HepG2 (cell line): Measurements from ENCODE around the gene PCARE. TPM values are rescaled to one million over a fixed set of nuclear protein-coding genes. Genes with fewer than 3 reads are reported as not detected.

ENCODE experiments used
- BCL3 ChIP-seq: sonication (generic); formaldehyde crosslinking; IDR thresholded peaks from 2 replicates; pipeline ENCODE4 v1.5.1; 2020; ENCODE audit warnings: mild to moderate bottlenecking, missing genetic modification reagents, moderate library complexity
- CC2D1A ChIP-seq: sonication (generic); formaldehyde crosslinking; IDR thresholded peaks from 2 replicates; pipeline ENCODE4 v1.8.1; 2023; ENCODE audit warnings: mild to moderate bottlenecking, missing genetic modification reagents
- CHCHD3 ChIP-seq: sonication (generic); formaldehyde crosslinking; IDR thresholded peaks from 2 replicates; pipeline ENCODE4 v1.8.0; 2022; ENCODE audit warnings: mild to moderate bottlenecking, missing genetic modification reagents, moderate library complexity
- EP300 ChIP-seq, 3 experiments: sonication (generic) in 1 of 3; formaldehyde crosslinking in 1 of 3; IDR thresholded peaks; 2 replicates each; pipeline versions ENCODE4 v1.5.1 to v1.6.1; 2011 to 2020; ENCODE audit warnings: low read depth in 2 of 3, low read length in 2 of 3, borderline replicate concordance in 1 of 3, improper control_type of control experiment in 1 of 3, mild to moderate bottlenecking in 1 of 3, missing genetic modification reagents in 1 of 3, moderate library complexity in 1 of 3
- ETS1 ChIP-seq: sonication (generic); formaldehyde crosslinking; IDR thresholded peaks from 2 replicates; pipeline ENCODE4 v1.4.0; 2020; ENCODE audit warnings: missing genetic modification reagents
- GMEB2 ChIP-seq: IDR thresholded peaks from 2 replicates; pipeline ENCODE4 v1.6.1; 2016; ENCODE audit warnings: missing biosample characterization, missing genetic modification reagents, low read depth
- HNRNPL ChIP-seq: fragments of 200-400 bp; formaldehyde crosslinking; IDR thresholded peaks from 2 replicates; pipeline ENCODE4 v1.6.1; 2017; ENCODE audit warnings: mild to moderate bottlenecking, low read depth, low read length
- JUND ChIP-seq: sonication (generic); formaldehyde crosslinking; IDR thresholded peaks from 2 replicates; pipeline ENCODE4 v1.8.0; 2022; ENCODE audit warnings: mild to moderate bottlenecking, missing genetic modification reagents
- PREB ChIP-seq: sonication (generic); formaldehyde crosslinking; IDR thresholded peaks from 2 replicates; pipeline ENCODE4 v1.4.0; 2020; ENCODE audit warnings: missing genetic modification reagents
- SKI ChIP-seq: fragments of 450-650 bp; IDR thresholded peaks from one replicate; pipeline ENCODE4 v1.6.1; 2018; ENCODE audit warnings: mild to moderate bottlenecking; ENCODE audit not compliant: partially characterized antibody
- ZNF121 ChIP-seq: sonication (generic); formaldehyde crosslinking; IDR thresholded peaks from 2 replicates; pipeline ENCODE4 v1.5.0; 2020; ENCODE audit warnings: mild to moderate bottlenecking, missing genetic modification reagents
- ZNF275 ChIP-seq: sonication (generic); formaldehyde crosslinking; IDR thresholded peaks from 2 replicates; pipeline ENCODE4 v1.8.0; 2022; ENCODE audit warnings: missing genetic modification reagents, mild to moderate bottlenecking, inconsistent platforms, borderline replicate concordance
- ZNF337 ChIP-seq: sonication (generic); formaldehyde crosslinking; IDR thresholded peaks from 2 replicates; pipeline ENCODE4 v1.5.1; 2020; ENCODE audit warnings: missing genetic modification reagents, low read depth, mild to moderate bottlenecking, borderline replicate concordance
- ZNF552 ChIP-seq: sonication (generic); formaldehyde crosslinking; IDR thresholded peaks from 2 replicates; pipeline ENCODE4 v1.9.0; 2022; ENCODE audit warnings: missing genetic modification reagents, mild to moderate bottlenecking, borderline replicate concordance
- ZNF619 ChIP-seq: sonication (generic); formaldehyde crosslinking; IDR thresholded peaks from 2 replicates; pipeline ENCODE4 v1.4.0; 2020; ENCODE audit warnings: mild to moderate bottlenecking, missing genetic modification reagents
- ZNF891 ChIP-seq: sonication (generic); formaldehyde crosslinking; IDR thresholded peaks from 2 replicates; pipeline ENCODE4 v1.5.0; 2020; ENCODE audit warnings: mild to moderate bottlenecking, missing genetic modification reagents
- polyA plus RNA-seq, 8 experiments: library from polyadenylated mRNA; depleted of rRNA in 3 of 8; stranded (reverse) in 7 of 8; unstranded in 1 of 8; fragments of >200 nt; fragmentation: Illumina TruSeq in 4 of 8; extraction: Trizol in 4 of 8; gene quantifications; 2 replicates each; pipeline versions ENCODE4 v1.2.1 to v1.2.3, GENCODE V29; 2011 to 2016; ENCODE audit warnings: low read depth in 4 of 8, missing spikeins in 1 of 8, mixed read lengths in 1 of 8; ENCODE audit not compliant: insufficient read depth in 1 of 8
- total RNA-seq, 5 experiments: library from RNA; depleted of rRNA; stranded (reverse); fragments of >200 nt; fragmentation: Illumina TruSeq; extraction: Trizol; gene quantifications; 2 replicates each; pipeline ENCODE4 v1.2.3, GENCODE V29; 2016; ENCODE audit warnings: low read depth in 1 of 5
- TF ChIP-seq, protein P1 (sequence below): IDR thresholded peaks from 2 replicates; pipeline ENCODE4 v1.6.1; 2016; ENCODE audit warnings: mild to moderate bottlenecking
- TF ChIP-seq, protein P2 (sequence below): sonication (generic); formaldehyde crosslinking; IDR thresholded peaks from 2 replicates; pipeline ENCODE4 v1.5.1; 2020; ENCODE audit warnings: mild to moderate bottlenecking, missing genetic modification reagents

PCARE gene
- total and polyA plus RNA-seq, 2 of the 13 experiments (the other 11 are each of a cell fraction or from before 2014, with no cell fraction given), result not detected

- TF ChIP-seq GMEB2 (CRISPR knock-in tag) (no peak), ZNF552 (no peak), BCL3 (CRISPR knock-in tag) (no peak), ZNF275 (CRISPR knock-in tag) (no peak), ZNF337 (peak; percentile 99; the same call in 1 of the 2 replicates), JUND (CRISPR knock-in tag) (no peak), HNRNPL (no peak), ZNF619 (CRISPR knock-in tag) (no peak), CHCHD3 (CRISPR knock-in tag) (no peak), ZNF121 (CRISPR knock-in tag) (peak; percentile 60; the same call in 1 of the 2 replicates), SKI (no peak), ETS1 (CRISPR knock-in tag) (no peak), CC2D1A (CRISPR knock-in tag) (no peak), PREB (CRISPR knock-in tag) (no peak), ZNF891 (CRISPR knock-in tag) (no peak), EP300 (IDR thresholded peaks at IDR 0.05; ENCODE audit: low read depth in 2 of 2, low read length in 2 of 2) (peak in 1 of 2 experiments; percentile 73; a peak in 1 of 4 replicates), EP300 (CRISPR knock-in tag; IDR thresholded peaks at IDR 0.05; ENCODE audit: borderline replicate concordance) (peak; percentile 64; the same call in 1 of the 2 replicates)
- TF ChIP-seq, protein P1, sequence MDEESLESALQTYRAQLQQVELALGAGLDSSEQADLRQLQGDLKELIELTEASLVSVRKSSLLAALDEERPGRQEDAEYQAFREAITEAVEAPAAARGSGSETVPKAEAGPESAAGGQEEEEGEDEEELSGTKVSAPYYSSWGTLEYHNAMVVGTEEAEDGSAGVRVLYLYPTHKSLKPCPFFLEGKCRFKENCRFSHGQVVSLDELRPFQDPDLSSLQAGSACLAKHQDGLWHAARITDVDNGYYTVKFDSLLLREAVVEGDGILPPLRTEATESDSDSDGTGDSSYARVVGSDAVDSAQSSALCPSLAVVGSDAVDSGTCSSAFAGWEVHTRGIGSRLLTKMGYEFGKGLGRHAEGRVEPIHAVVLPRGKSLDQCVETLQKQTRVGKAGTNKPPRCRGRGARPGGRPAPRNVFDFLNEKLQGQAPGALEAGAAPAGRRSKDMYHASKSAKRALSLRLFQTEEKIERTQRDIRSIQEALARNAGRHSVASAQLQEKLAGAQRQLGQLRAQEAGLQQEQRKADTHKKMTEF (CRISPR knock-in tag), result 0 out of 2 replicates have a peak, but pooled peaks have one; percentile 35
- TF ChIP-seq, protein P2, sequence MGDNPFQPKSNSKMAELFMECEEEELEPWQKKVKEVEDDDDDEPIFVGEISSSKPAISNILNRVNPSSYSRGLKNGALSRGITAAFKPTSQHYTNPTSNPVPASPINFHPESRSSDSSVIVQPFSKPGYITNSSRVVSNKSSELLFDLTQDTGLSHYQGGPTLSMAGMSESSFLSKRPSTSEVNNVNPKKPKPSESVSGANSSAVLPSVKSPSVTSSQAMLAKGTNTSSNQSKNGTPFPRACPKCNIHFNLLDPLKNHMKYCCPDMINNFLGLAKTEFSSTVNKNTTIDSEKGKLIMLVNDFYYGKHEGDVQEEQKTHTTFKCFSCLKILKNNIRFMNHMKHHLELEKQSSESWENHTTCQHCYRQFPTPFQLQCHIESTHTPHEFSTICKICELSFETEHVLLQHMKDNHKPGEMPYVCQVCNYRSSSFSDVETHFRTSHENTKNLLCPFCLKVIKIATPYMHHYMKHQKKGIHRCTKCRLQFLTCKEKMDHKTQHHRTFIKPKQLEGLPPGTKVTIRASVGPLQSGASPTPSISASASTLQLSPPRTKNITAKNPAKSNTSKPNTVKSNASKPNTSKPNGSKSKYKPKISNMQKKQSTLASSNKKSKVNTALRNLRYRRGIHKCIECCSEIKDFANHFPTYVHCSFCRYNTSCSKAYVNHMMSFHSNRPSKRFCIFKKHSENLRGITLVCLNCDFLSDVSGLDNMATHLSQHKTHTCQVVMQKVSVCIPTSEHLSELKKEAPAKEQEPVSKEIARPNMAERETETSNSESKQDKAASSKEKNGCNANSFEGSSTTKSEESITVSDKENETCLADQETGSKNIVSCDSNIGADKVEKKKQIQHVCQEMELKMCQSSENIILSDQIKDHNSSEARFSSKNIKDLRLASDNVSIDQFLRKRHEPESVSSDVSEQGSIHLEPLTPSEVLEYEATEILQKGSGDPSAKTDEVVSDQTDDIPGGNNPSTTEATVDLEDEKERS (CRISPR knock-in tag), result no peak
These were observed 33.9 kb upstream of the PCARE start (continued) for GRCh38 chr2:29108225-29108624.
